GM18868 (cell line): ENCODE results near the gene URB1.
A peak's percentile ranks its signal among the peaks of the same experiment; 100 is the strongest.
"Not testable (repeated sequence)": the region's sequence is repeated elsewhere in the genome, so short reads cannot be mapped to it uniquely, and the experiment has no call there.

Experiments used
- ATAC-seq: cut with Tn5 transposase; IDR thresholded peaks from one replicate; pipeline ENCODE4 v1.9.1; 2021; ENCODE audit warnings: mild to moderate bottlenecking, moderate library complexity; ENCODE audit not compliant: unreplicated experiment

Gene URB1

DNA sequence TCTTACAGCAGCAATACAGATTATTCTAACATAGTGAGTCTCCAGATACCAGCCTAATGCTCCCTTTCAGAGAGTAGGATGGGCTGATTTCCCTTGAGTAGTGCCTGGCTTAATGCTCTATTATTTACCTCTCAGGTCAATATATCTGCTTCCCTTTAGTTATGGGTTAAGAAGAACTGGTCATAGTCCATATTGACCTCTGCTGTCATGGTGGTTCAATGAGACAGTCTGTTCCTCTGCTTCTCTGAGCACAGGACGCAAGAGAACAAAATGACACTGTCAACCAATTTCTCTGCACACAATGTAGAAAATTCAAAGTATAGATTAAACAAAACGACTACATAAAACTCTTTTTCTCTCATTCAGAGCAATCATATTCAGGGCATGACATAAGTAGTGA, 91.2 kb downstream of the URB1 start:
- ATAC-seq = no peak

DNA sequence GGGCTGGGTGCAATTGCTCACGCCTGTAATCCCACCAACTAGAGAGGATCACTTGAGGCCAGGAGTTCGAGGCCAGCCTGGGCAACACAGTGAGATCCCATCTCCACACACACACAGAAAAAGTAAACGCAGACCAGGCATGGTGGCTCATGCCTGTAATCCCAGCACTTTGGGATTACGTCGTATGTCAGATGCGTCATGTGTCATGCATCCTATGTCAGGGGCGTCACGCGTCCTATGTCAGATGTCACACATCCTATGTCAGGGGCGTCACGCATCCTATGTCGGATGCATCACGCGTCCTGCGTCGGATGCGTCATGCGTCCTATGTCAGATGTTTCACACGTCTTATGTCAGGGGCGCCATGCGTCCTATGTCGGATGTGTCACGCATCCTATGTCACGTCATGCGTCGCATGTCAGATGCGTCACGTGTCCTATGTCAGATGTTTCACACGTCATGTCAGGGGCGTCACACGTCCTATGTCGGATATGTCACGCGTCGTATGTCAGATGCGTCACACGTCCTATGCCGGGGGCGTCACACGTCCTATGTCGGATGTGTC, 92.6 kb downstream of the URB1 start:
- ATAC-seq = no peak

DNA sequence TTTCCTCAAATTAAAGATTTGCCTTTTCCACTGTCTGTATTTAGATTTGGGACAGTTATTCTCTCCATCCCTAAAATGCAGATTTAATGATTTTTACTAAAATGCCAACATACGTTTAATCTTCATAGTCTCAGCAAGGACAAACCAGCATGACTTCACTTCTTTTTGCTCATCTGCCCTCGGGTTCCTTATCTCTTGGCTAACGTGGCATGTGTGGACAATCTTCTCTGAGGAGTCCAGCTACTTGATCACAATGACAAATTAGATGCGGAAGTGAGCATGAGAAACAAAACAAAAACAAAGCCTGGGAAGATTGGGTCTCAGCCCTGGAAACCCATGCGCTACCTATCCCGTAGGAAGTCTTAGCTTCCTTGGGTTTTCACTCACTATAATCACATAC, 93.1 kb downstream of the URB1 start:
- no peak for ATAC-seq

- no peak for ATAC-seq
These were observed 94.1 kb downstream of the URB1 start, which contains the start of gene MRAP for GRCh38 chr21:32298658-32299081. TSS of gene MRAP (plus strand) at chr21:32298855. CDS start at chr21:32298972, 117 bp downstream.

- no peak for ATAC-seq
These were observed 94.7 kb downstream of the URB1 start for GRCh38 chr21:32298148-32298559.

GRCh38 chr21:32297449-32297848, 95.4 kb downstream of the URB1 start:
- no peak for ATAC-seq

DNA sequence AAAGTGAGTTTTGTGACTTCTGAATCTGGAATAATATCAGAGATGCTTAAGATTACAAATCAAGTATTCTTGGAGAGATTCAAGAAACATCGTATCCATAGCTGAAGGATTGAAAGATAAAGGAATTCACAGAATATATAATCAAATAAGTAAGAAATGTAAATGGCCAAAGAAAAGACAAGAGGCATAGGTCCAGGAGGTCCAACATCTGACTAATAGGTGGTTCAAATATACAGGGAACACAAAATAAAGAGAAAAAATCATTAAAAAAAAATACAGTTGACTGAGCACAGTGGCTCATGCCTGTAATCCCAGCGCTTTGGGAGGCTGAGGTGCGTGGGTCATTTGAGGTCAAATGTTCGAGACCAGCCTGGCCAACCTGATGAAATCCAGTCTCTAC, 107.3 kb downstream of the URB1 start:
- no peak for ATAC-seq

GRCh38 chr21:32282992-32283391, 109.8 kb downstream of the URB1 start:
- ATAC-seq = no peak

DNA sequence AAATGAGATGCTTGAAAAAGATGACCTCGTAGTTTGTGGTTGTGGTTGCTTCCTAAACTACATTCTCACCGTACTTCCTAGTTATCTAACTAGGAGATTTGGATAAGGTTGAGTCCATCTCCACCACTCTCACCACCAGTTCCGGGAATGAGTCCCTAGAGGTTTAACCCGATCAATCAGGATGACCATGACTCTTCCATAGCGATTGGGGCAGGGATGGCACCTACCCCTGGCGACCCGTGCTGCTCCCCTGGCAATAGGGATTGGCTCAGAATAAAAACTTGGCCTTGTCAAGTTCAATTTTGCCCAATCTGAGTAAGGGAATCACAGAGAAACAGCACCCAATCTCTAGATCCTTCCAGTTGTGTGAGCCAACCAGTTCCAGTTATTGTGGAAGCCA, 111.3 kb downstream of the URB1 start:
- no peak for ATAC-seq

GRCh38 chr21:32279377-32279680, 113.5 kb downstream of the URB1 start:
- peak; percentile 32 for ATAC-seq

GRCh38 chr21:32278518-32279376, 114.1 kb downstream of the URB1 start, which contains the start of gene MIS18A:
TSS of gene MIS18A (minus strand) at chr21:32279049. CDS start at chr21:32279014, 35 bp downstream.
- ATAC-seq = peak; percentile 93

DNA sequence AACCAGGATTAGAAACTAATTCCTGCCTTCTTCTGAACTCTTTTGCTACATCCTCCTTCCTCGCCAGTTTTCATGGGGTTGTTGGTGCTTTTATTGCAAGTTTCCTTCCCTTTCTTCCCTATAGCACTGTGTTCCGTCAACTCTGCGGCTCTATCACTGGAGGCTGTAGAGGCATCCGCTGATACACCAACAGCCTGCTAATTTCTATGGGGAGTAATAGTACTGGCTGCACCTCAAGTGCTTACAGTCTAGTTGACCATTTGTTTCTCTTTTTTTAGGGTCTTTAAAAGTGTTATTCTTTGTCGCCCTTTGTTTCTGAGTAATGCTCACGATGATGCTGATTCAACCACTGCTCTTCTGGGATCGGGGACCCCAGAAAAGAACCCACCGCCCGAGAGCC, 114.7 kb downstream of the URB1 start:
- no peak for ATAC-seq

GRCh38 chr21:32276671-32277070, 116.1 kb downstream of the URB1 start:
- ATAC-seq = no peak

GRCh38 chr21:32270748-32271147, 122.1 kb downstream of the URB1 start:
- ATAC-seq = no peak

GRCh38 chr21:32265321-32265720, 127.5 kb downstream of the URB1 start:
- not testable (repeated sequence) for ATAC-seq

DNA sequence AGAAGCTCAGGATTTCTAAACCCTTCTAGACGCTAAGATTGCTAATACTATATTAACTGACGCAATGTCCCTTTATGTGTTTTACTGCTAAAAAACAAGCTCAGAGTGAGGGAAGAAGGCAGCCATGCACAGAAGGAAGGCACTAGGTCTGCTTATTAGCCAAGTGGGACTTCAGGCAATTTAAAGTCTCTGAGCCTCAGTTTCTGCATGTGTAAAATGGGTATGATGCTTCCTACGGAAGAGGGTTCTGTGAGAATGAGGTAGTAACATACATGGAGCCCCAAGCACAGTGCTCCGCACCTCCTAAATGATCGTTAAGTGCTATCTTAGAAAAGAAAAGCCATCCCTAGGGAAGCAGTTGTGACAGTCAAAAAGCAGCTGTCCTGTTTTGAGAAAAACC, 130.9 kb downstream of the URB1 start:
- no peak for ATAC-seq
